Measurements from ENCODE around the gene FAM180B. TPM values are rescaled to one million over a fixed set of nuclear protein-coding genes. Genes with fewer than 3 reads are reported as not detected.
A peak's percentile ranks its signal among the peaks of the same experiment; 100 is the strongest.

The FAM180B gene
- polyA plus RNA-seq, 4 donors, result 0.21 to 0.63 (median 0.44) TPM

GRCh38 chr11:47566149-47566698 is 20.3 kb upstream of the FAM180B start:
- no peak for DNase-seq (ENCODE audit: low read depth in 4 of 4, low spot score in 2 of 4)

GRCh38 chr11:47569646-47570045 is 16.8 kb upstream of the FAM180B start:
- DNase-seq (ENCODE audit: low read depth in 4 of 4, low spot score in 2 of 4), result no peak

- no peak for DNase-seq (ENCODE audit: low read depth in 4 of 4, low spot score in 2 of 4)
Observed at GRCh38 chr11:47570651-47571356, 15.7 kb upstream of the FAM180B start.

GRCh38 chr11:47571357-47571729 is 15.1 kb upstream of the FAM180B start:
- DNase-seq (ENCODE audit: low read depth in 4 of 4, low spot score in 2 of 4), result no peak

GRCh38 chr11:47571895-47572294 is 14.6 kb upstream of the FAM180B start:
- no peak for DNase-seq (ENCODE audit: low read depth in 4 of 4, low spot score in 2 of 4)

- no peak for DNase-seq (ENCODE audit: low read depth in 4 of 4, low spot score in 2 of 4)
Observed at GRCh38 chr11:47572715-47573255, 13.7 kb upstream of the FAM180B start.

- DNase-seq (ENCODE audit: low read depth in 4 of 4, low spot score in 2 of 4), result no peak
Observed at GRCh38 chr11:47573321-47573720, 13.2 kb upstream of the FAM180B start.

- DNase-seq (ENCODE audit: low read depth in 4 of 4, low spot score in 2 of 4), result no peak
Observed at GRCh38 chr11:47577460-47578041, 8.9 kb upstream of the FAM180B start.

- DNase-seq (ENCODE audit: low read depth in 4 of 4, low spot score in 2 of 4), result peak; percentile 83 to 97 (median 88)
Observed at GRCh38 chr11:47578524-47579494, 7.7 kb upstream of the FAM180B start, which contains the start of the genes KBTBD4 and NDUFS3. TSS of gene KBTBD4 (minus strand) at chr11:47578970. CDS start at chr11:47578951, 19 bp downstream. TSS of gene NDUFS3 (plus strand) at chr11:47579074. CDS start at chr11:47579092, 18 bp downstream.

GRCh38 chr11:47583844-47584243 is 2.6 kb upstream of the FAM180B start:
- DNase-seq (ENCODE audit: low read depth in 4 of 4, low spot score in 2 of 4), result no peak

- no peak for DNase-seq (ENCODE audit: low read depth in 4 of 4, low spot score in 2 of 4)
Observed at GRCh38 chr11:47587039-47587716, 700 bp downstream of the FAM180B start.

GRCh38 chr11:47587723-47588326 is 1.3 kb downstream of the FAM180B start:
- no peak for DNase-seq (ENCODE audit: low read depth in 4 of 4, low spot score in 2 of 4)

GRCh38 chr11:47589118-47589517 is 2.6 kb downstream of the FAM180B start:
- no peak for DNase-seq (ENCODE audit: low read depth in 4 of 4, low spot score in 2 of 4)

GRCh38 chr11:47589584-47589976 is 3.1 kb downstream of the FAM180B start:
- no peak for DNase-seq (ENCODE audit: low read depth in 4 of 4, low spot score in 2 of 4)

- DNase-seq (ENCODE audit: low read depth in 4 of 4, low spot score in 2 of 4), result peak in 1 of 4 donors; percentile 54
Observed at GRCh38 chr11:47589977-47590861, 3.7 kb downstream of the FAM180B start.

- DNase-seq (ENCODE audit: low read depth in 4 of 4, low spot score in 2 of 4), result no peak
Observed at GRCh38 chr11:47591764-47592163, 5.3 kb downstream of the FAM180B start.

- no peak for DNase-seq (ENCODE audit: low read depth in 4 of 4, low spot score in 2 of 4)
Observed at GRCh38 chr11:47592251-47592650, 5.8 kb downstream of the FAM180B start.

- no peak for DNase-seq (ENCODE audit: low read depth in 4 of 4, low spot score in 2 of 4)
Observed at GRCh38 chr11:47592970-47593369, 6.5 kb downstream of the FAM180B start.
